ENCODE measurements around the gene MAPKAP1. TPM values are rescaled to one million over a fixed set of nuclear protein-coding genes. Genes with fewer than 3 reads are reported as not detected.

MAPKAP1 gene
- total RNA-seq, 4 donors from 2014 or later, result 46.7 to 63.0 (median 57.9) TPM

GRCh38 chr9:125497478-125497877 lies 209.5 kb downstream of the MAPKAP1 start:
- intact Hi-C loops (cut with DNase I; ENCODE audit: low total_unique reads), result no loop called here
- DNase-seq (ENCODE audit: low spot score in 2 of 2), result no peak
- no peak overlapping the region for H3K4me3 ChIP-seq (ENCODE audit: low read depth, poor library complexity, severe bottlenecking)
- TF ChIP-seq CTCF (IDR thresholded peaks at IDR 0.05) (no peak), POLR2A (IDR thresholded peaks at IDR 0.05) (no peak)

- TF ChIP-seq POLR2A (IDR thresholded peaks at IDR 0.05), result no peak
- TF ChIP-seq CTCF (IDR thresholded peaks at IDR 0.05), result no peak
- H3K4me3 ChIP-seq (ENCODE audit: low read depth, poor library complexity, severe bottlenecking), result no peak overlapping the region
- WGBS, 2 donors, result 92 to 95% methylated on average over 7 of the region's 7 CpGs
- intact Hi-C loops (cut with DNase I; ENCODE audit: low total_unique reads), result no loop called here
- DNase-seq (ENCODE audit: low spot score in 2 of 2), result no peak
Measured at GRCh38 chr9:125496313-125496834, 210.6 kb downstream of the MAPKAP1 start.

- 82 to 97% methylated on average over 8 of the region's 8 CpGs for WGBS, 2 donors
- H3K4me3 ChIP-seq (ENCODE audit: low read depth, poor library complexity, severe bottlenecking), result no peak overlapping the region
- intact Hi-C loops (cut with DNase I; ENCODE audit: low total_unique reads), result no loop called here
- no peak for DNase-seq (ENCODE audit: low spot score in 2 of 2)
- no peak for TF ChIP-seq CTCF (IDR thresholded peaks at IDR 0.05)
Measured at GRCh38 chr9:125495172-125496119, 211.6 kb downstream of the MAPKAP1 start.

GRCh38 chr9:125494653-125494915 lies 212.4 kb downstream of the MAPKAP1 start:
- no peak for DNase-seq (ENCODE audit: low spot score in 2 of 2)
- intact Hi-C loops (cut with DNase I; ENCODE audit: low total_unique reads), result no loop called here
- TF ChIP-seq CTCF (IDR thresholded peaks at IDR 0.05) (no peak), POLR2A (IDR thresholded peaks at IDR 0.05) (no peak)
- no peak overlapping the region for H3K4me3 ChIP-seq (ENCODE audit: low read depth, poor library complexity, severe bottlenecking)
- 94 to 96% methylated on average over 1 of the region's 1 CpG for WGBS, 2 donors

GRCh38 chr9:125493881-125494652 lies 212.9 kb downstream of the MAPKAP1 start:
- intact Hi-C loops (cut with DNase I; ENCODE audit: low total_unique reads), result no loop called here
- no peak for DNase-seq (ENCODE audit: low spot score in 2 of 2)
- no peak overlapping the region for H3K4me3 ChIP-seq (ENCODE audit: low read depth, poor library complexity, severe bottlenecking)
- TF ChIP-seq POLR2A (IDR thresholded peaks at IDR 0.05), result no peak
- no peak for TF ChIP-seq CTCF (IDR thresholded peaks at IDR 0.05)
- 91 to 94% methylated on average over 12 of the region's 12 CpGs for WGBS, 2 donors
